ENCODE results near the gene YJU2.

DNA sequence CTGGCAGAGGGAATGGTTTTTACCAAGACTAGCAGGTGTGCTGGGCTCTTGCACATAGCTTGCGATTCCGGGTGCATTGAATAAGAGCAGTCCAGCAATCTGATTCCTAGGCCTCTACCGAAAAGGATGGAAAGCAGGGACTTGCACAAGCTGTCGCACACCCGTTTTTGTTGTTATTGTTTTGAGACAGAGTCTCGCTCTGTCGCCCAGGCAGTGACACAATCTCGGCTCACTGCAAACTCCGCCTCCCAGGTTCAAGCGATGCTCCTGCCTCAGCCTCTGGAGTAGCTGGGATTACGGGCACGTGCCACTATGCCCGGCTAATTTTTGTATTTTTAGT is 12.0 kb upstream of the YJU2 start:
- TF ChIP-seq, protein P1, sequence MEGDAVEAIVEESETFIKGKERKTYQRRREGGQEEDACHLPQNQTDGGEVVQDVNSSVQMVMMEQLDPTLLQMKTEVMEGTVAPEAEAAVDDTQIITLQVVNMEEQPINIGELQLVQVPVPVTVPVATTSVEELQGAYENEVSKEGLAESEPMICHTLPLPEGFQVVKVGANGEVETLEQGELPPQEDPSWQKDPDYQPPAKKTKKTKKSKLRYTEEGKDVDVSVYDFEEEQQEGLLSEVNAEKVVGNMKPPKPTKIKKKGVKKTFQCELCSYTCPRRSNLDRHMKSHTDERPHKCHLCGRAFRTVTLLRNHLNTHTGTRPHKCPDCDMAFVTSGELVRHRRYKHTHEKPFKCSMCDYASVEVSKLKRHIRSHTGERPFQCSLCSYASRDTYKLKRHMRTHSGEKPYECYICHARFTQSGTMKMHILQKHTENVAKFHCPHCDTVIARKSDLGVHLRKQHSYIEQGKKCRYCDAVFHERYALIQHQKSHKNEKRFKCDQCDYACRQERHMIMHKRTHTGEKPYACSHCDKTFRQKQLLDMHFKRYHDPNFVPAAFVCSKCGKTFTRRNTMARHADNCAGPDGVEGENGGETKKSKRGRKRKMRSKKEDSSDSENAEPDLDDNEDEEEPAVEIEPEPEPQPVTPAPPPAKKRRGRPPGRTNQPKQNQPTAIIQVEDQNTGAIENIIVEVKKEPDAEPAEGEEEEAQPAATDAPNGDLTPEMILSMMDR (IDR thresholded peaks at IDR 0.05; ENCODE audit: low read depth, low read length, missing input control) = no peak
- TF ChIP-seq, protein P2, sequence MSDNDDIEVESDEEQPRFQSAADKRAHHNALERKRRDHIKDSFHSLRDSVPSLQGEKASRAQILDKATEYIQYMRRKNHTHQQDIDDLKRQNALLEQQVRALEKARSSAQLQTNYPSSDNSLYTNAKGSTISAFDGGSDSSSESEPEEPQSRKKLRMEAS (IDR thresholded peaks at IDR 0.05) = no peak
- no peak for TF ChIP-seq RAD21 (IDR thresholded peaks at IDR 0.05)
- no peak for TF ChIP-seq TAF1 (conservative IDR thresholded peaks at IDR 0.05)
- TF ChIP-seq, protein P3, sequence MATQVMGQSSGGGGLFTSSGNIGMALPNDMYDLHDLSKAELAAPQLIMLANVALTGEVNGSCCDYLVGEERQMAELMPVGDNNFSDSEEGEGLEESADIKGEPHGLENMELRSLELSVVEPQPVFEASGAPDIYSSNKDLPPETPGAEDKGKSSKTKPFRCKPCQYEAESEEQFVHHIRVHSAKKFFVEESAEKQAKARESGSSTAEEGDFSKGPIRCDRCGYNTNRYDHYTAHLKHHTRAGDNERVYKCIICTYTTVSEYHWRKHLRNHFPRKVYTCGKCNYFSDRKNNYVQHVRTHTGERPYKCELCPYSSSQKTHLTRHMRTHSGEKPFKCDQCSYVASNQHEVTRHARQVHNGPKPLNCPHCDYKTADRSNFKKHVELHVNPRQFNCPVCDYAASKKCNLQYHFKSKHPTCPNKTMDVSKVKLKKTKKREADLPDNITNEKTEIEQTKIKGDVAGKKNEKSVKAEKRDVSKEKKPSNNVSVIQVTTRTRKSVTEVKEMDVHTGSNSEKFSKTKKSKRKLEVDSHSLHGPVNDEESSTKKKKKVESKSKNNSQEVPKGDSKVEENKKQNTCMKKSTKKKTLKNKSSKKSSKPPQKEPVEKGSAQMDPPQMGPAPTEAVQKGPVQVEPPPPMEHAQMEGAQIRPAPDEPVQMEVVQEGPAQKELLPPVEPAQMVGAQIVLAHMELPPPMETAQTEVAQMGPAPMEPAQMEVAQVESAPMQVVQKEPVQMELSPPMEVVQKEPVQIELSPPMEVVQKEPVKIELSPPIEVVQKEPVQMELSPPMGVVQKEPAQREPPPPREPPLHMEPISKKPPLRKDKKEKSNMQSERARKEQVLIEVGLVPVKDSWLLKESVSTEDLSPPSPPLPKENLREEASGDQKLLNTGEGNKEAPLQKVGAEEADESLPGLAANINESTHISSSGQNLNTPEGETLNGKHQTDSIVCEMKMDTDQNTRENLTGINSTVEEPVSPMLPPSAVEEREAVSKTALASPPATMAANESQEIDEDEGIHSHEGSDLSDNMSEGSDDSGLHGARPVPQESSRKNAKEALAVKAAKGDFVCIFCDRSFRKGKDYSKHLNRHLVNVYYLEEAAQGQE (IDR thresholded peaks at IDR 0.05) = no peak
- TF ChIP-seq YY1 (IDR thresholded peaks at IDR 0.05) = no peak
- TF ChIP-seq, protein P4, sequence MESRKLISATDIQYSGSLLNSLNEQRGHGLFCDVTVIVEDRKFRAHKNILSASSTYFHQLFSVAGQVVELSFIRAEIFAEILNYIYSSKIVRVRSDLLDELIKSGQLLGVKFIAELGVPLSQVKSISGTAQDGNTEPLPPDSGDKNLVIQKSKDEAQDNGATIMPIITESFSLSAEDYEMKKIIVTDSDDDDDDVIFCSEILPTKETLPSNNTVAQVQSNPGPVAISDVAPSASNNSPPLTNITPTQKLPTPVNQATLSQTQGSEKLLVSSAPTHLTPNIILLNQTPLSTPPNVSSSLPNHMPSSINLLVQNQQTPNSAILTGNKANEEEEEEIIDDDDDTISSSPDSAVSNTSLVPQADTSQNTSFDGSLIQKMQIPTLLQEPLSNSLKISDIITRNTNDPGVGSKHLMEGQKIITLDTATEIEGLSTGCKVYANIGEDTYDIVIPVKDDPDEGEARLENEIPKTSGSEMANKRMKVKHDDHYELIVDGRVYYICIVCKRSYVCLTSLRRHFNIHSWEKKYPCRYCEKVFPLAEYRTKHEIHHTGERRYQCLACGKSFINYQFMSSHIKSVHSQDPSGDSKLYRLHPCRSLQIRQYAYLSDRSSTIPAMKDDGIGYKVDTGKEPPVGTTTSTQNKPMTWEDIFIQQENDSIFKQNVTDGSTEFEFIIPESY (IDR thresholded peaks at IDR 0.05) = no peak
- TF ChIP-seq SP1 (IDR thresholded peaks at IDR 0.05) = no peak
- TF ChIP-seq JUND (IDR thresholded peaks at IDR 0.05) = no peak
- TF ChIP-seq HNF4G (IDR thresholded peaks at IDR 0.05) = no peak
- TF ChIP-seq RXRA (IDR thresholded peaks at IDR 0.05) = no peak
- TF ChIP-seq, protein P5, sequence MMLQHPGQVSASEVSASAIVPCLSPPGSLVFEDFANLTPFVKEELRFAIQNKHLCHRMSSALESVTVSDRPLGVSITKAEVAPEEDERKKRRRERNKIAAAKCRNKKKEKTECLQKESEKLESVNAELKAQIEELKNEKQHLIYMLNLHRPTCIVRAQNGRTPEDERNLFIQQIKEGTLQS (IDR thresholded peaks at IDR 0.05) = no peak
- no peak for TF ChIP-seq GABPA (IDR thresholded peaks at IDR 0.05 in 1 of 2, conservative IDR thresholded peaks at IDR 0.05 in 1 of 2)

All from liver (tissue), 3 donors.